ENCODE results near the gene LARP1B. TPM values are rescaled to one million over a fixed set of nuclear protein-coding genes. Genes with fewer than 3 reads are reported as not detected.

LARP1B gene
- polyA plus RNA-seq, 1 donor from 2014 or later: 30.8 TPM

- Histone ChIP-seq H2AFZ (ENCODE audit: low read depth, low read length) (no peak overlapping the region), H3K27ac (ENCODE audit: low read length) (no peak overlapping the region), H3F3A (ENCODE audit: insufficient read depth, low read length, poor library complexity, severe bottlenecking) (no peaks in the 10 kb centered on the region), H3K9ac (ENCODE audit: low read length) (no peak overlapping the region), H3K9me2 (ENCODE audit: insufficient read depth, low read length) (no peaks in the 10 kb centered on the region), H3K27me3 (ENCODE audit: insufficient read depth, low read depth, low read length) (no peaks in the 10 kb centered on the region), H3K4me2 (ENCODE audit: low read length) (no peak overlapping the region), H3K9me3 (ENCODE audit: low read length) (no peaks in the 10 kb centered on the region), H3K36me3 (ENCODE audit: insufficient read depth, low read length) (no peaks in the 10 kb centered on the region), H3K79me2 (replicated peaks; ENCODE audit: insufficient read depth, low read length) (no peaks in the 10 kb centered on the region), H4K20me1 (ENCODE audit: insufficient read depth) (no peaks in the 10 kb centered on the region), H3K4me3 (ENCODE audit: low read length) (no peak overlapping the region)
- TF ChIP-seq CTCF (IDR thresholded peaks at IDR 0.05; ENCODE audit: poor library complexity, severe bottlenecking) (no peak), SMC3 (conservative IDR thresholded peaks at IDR 0.05; ENCODE audit: poor library complexity) (no peak), RAD21 (conservative IDR thresholded peaks at IDR 0.05) (no peak), EZH2 (IDR thresholded peaks at IDR 0.05; ENCODE audit: borderline replicate concordance, insufficient read depth, low read length, poor library complexity, severe bottlenecking) (no peak), REST (IDR thresholded peaks at IDR 0.05; ENCODE audit: borderline replicate concordance) (no peak), TAF1 (IDR thresholded peaks at IDR 0.05; ENCODE audit: low read depth) (no peak), EP300 (conservative IDR thresholded peaks at IDR 0.05; ENCODE audit: poor library complexity, severe bottlenecking) (no peak), POLR2AphosphoS5 (IDR thresholded peaks at IDR 0.05) (no peak), MXI1 (conservative IDR thresholded peaks at IDR 0.05; ENCODE audit: poor library complexity, severe bottlenecking) (no peak)
Measured at GRCh38 chr4:128176643-128177042, 115.5 kb downstream of the LARP1B start.

- H3K27ac ChIP-seq (ENCODE audit: low read length): no peak overlapping the region
- H3K27me3 ChIP-seq (ENCODE audit: insufficient read depth, low read depth, low read length): no peaks in the 10 kb centered on the region
- H3K9ac ChIP-seq (ENCODE audit: low read length): no peak overlapping the region
- no peak overlapping the region for H2AFZ ChIP-seq (ENCODE audit: low read depth, low read length)
- no peaks in the 10 kb centered on the region for H3K79me2 ChIP-seq (replicated peaks; ENCODE audit: insufficient read depth, low read length)
- no peak overlapping the region for H3K4me2 ChIP-seq (ENCODE audit: low read length)
- no peak overlapping the region for H3K4me3 ChIP-seq (ENCODE audit: low read length)
- no peaks in the 10 kb centered on the region for H3F3A ChIP-seq (ENCODE audit: insufficient read depth, low read length, poor library complexity, severe bottlenecking)
- H3K9me2 ChIP-seq (ENCODE audit: insufficient read depth, low read length): no peaks in the 10 kb centered on the region
- no peaks in the 10 kb centered on the region for H3K36me3 ChIP-seq (ENCODE audit: insufficient read depth, low read length)
- TF ChIP-seq TAF1 (IDR thresholded peaks at IDR 0.05; ENCODE audit: low read depth) (no peak), REST (IDR thresholded peaks at IDR 0.05; ENCODE audit: borderline replicate concordance) (no peak), CTCF (IDR thresholded peaks at IDR 0.05; ENCODE audit: poor library complexity, severe bottlenecking) (no peak), MXI1 (conservative IDR thresholded peaks at IDR 0.05; ENCODE audit: poor library complexity, severe bottlenecking) (no peak), POLR2AphosphoS5 (IDR thresholded peaks at IDR 0.05) (no peak), EZH2 (IDR thresholded peaks at IDR 0.05; ENCODE audit: borderline replicate concordance, insufficient read depth, low read length, poor library complexity, severe bottlenecking) (no peak), RAD21 (conservative IDR thresholded peaks at IDR 0.05) (no peak)
- no peaks in the 10 kb centered on the region for H3K9me3 ChIP-seq (ENCODE audit: low read length)
- no peaks in the 10 kb centered on the region for H4K20me1 ChIP-seq (ENCODE audit: insufficient read depth)
Measured at GRCh38 chr4:128177498-128177897, 116.4 kb downstream of the LARP1B start.
